Measurements from ENCODE around the gene C22orf39. TPM values are rescaled to one million over a fixed set of nuclear protein-coding genes. Genes with fewer than 3 reads are reported as not detected.

C22orf39 gene
- total RNA-seq, 1 experiment from 2014 or later = 22.2 TPM

- Mint-ChIP-seq H3K27me3 (ENCODE audit: insufficient read depth, unreplicated experiment) (no peaks in the 10 kb centered on the region), H3K36me3 (ENCODE audit: insufficient read depth, unreplicated experiment) (peaks cover 15% of the 10 kb centered on the region), H3K9me3 (ENCODE audit: unreplicated experiment) (no peaks in the 10 kb centered on the region), H3K27ac (ENCODE audit: low read depth, unreplicated experiment) (no peak overlapping the region), H3K4me3 (ENCODE audit: unreplicated experiment) (no peak overlapping the region), H3K4me1 (ENCODE audit: insufficient read depth, unreplicated experiment) (peaks cover 27% of the 10 kb centered on the region)
- ChIA-PET CTCF (no interaction called here), POLR2A (no interaction called here)
- BruUV-seq (replicated peaks) = no TSS peak
- TF ChIP-seq CTCF (IDR thresholded peaks at IDR 0.05; ENCODE audit: unreplicated experiment) = no peak
- intact Hi-C loops (cut with micrococcal nuclease) = no loop called here
- no peak for DNase-seq (ENCODE audit: unreplicated experiment)
Measured at GRCh38 chr22:19419086-19419463, 28.4 kb downstream of the C22orf39 start.

GRCh38 chr22:19412923-19413322 is 34.6 kb downstream of the C22orf39 start:
- Mint-ChIP-seq H3K36me3 (ENCODE audit: insufficient read depth, unreplicated experiment) (peaks cover 43% of the 10 kb centered on the region), H3K4me3 (ENCODE audit: unreplicated experiment) (no peak overlapping the region), H3K9me3 (ENCODE audit: unreplicated experiment) (no peaks in the 10 kb centered on the region), H3K4me1 (ENCODE audit: insufficient read depth, unreplicated experiment) (peaks cover 10% of the 10 kb centered on the region), H3K27me3 (ENCODE audit: insufficient read depth, unreplicated experiment) (no peaks in the 10 kb centered on the region), H3K27ac (ENCODE audit: low read depth, unreplicated experiment) (no peak overlapping the region)
- intact Hi-C loops (cut with micrococcal nuclease) = no loop called here
- no peak for TF ChIP-seq CTCF (IDR thresholded peaks at IDR 0.05; ENCODE audit: unreplicated experiment)
- ChIA-PET POLR2A (no interaction called here), CTCF (interaction anchor here (0.8 kb wide), 1 partner anchor 50 kb away, joined by 3 read pairs; no protein-coding TSS in a partner anchor)
- no peak for DNase-seq (ENCODE audit: unreplicated experiment)
- BruUV-seq (replicated peaks) = no TSS peak

- peaks cover 46% of the 10 kb centered on the region for H3K36me3 Mint-ChIP-seq (ENCODE audit: insufficient read depth, unreplicated experiment)
- peaks cover 6% of the 10 kb centered on the region for H3K4me1 Mint-ChIP-seq (ENCODE audit: insufficient read depth, unreplicated experiment)
- no peak overlapping the region for H3K4me3 Mint-ChIP-seq (ENCODE audit: unreplicated experiment)
- no peak for TF ChIP-seq CTCF (IDR thresholded peaks at IDR 0.05; ENCODE audit: unreplicated experiment)
- H3K27ac Mint-ChIP-seq (ENCODE audit: low read depth, unreplicated experiment) = no peak overlapping the region
- ChIA-PET POLR2A (interaction anchor here (0.9 kb wide), 1 partner anchor 19 kb away, joined by 3 read pairs; the partner anchor contains the start of gene HIRA), CTCF (interaction anchor here (0.8 kb wide), 1 partner anchor 50 kb away, joined by 3 read pairs; no protein-coding TSS in a partner anchor)
- intact Hi-C loops (cut with micrococcal nuclease) = no loop called here
- no peak for DNase-seq (ENCODE audit: unreplicated experiment)
- BruUV-seq (replicated peaks) = no TSS peak
- H3K27me3 Mint-ChIP-seq (ENCODE audit: insufficient read depth, unreplicated experiment) = no peaks in the 10 kb centered on the region
- H3K9me3 Mint-ChIP-seq (ENCODE audit: unreplicated experiment) = no peaks in the 10 kb centered on the region
Measured at GRCh38 chr22:19412478-19412877, 35.0 kb downstream of the C22orf39 start.

GRCh38 chr22:19411690-19412045 is 35.8 kb downstream of the C22orf39 start:
- intact Hi-C loops (cut with micrococcal nuclease) = no loop called here
- H3K4me1 Mint-ChIP-seq (ENCODE audit: insufficient read depth, unreplicated experiment) = peaks cover 6% of the 10 kb centered on the region
- BruUV-seq (replicated peaks) = no TSS peak
- H3K27ac Mint-ChIP-seq (ENCODE audit: low read depth, unreplicated experiment) = no peak overlapping the region
- no peaks in the 10 kb centered on the region for H3K9me3 Mint-ChIP-seq (ENCODE audit: unreplicated experiment)
- DNase-seq (ENCODE audit: unreplicated experiment) = no peak
- POLR2A ChIA-PET = interaction anchor here (0.9 kb wide), 1 partner anchor 20 kb away, joined by 3 read pairs; the partner anchor contains the start of gene HIRA
- no peaks in the 10 kb centered on the region for H3K27me3 Mint-ChIP-seq (ENCODE audit: insufficient read depth, unreplicated experiment)
- no peak overlapping the region for H3K4me3 Mint-ChIP-seq (ENCODE audit: unreplicated experiment)
- no peak for TF ChIP-seq CTCF (IDR thresholded peaks at IDR 0.05; ENCODE audit: unreplicated experiment)
- CTCF ChIA-PET = interaction anchor here (0.8 kb wide), 1 partner anchor 112 kb away, joined by 3 read pairs; no protein-coding TSS in a partner anchor
- H3K36me3 Mint-ChIP-seq (ENCODE audit: insufficient read depth, unreplicated experiment) = peaks cover 46% of the 10 kb centered on the region
